Endometrial microvascular endothelial cells (primary cell): ENCODE data around the gene SCGB3A1. TPM values are rescaled to one million over a fixed set of nuclear protein-coding genes. Genes with fewer than 3 reads are reported as not detected.

Source experiments
- in situ Hi-C: cut with HindIII; loops from 2 replicates; pipeline ENCODE4 v1.10.0; 2017; ENCODE audit warnings: low sequenced_read_pairs, low pct_unique_long_range_greater_than_20kb; ENCODE audit errors: inconsistent ontology term
- total RNA-seq: library from RNA; depleted of rRNA; stranded (reverse); fragments of >200 nt; gene quantifications from one replicate; pipeline ENCODE4 v1.2.3, GENCODE V29; 2015; ENCODE audit errors: inconsistent ontology term

SCGB3A1 gene
- total RNA-seq, 1 donor from 2014 or later = not detected

GRCh38 chr5:180626661-180627385, 35.5 kb upstream of the SCGB3A1 start:
- in situ Hi-C loops = no loop called here

- in situ Hi-C loops = no loop called here
These were observed 34.7 kb upstream of the SCGB3A1 start for GRCh38 chr5:180625791-180626660.

GRCh38 chr5:180625125-180625790, 34.0 kb upstream of the SCGB3A1 start:
- in situ Hi-C loops = no loop called here

GRCh38 chr5:180624587-180624986, 33.3 kb upstream of the SCGB3A1 start:
- in situ Hi-C loops = no loop called here

DNA sequence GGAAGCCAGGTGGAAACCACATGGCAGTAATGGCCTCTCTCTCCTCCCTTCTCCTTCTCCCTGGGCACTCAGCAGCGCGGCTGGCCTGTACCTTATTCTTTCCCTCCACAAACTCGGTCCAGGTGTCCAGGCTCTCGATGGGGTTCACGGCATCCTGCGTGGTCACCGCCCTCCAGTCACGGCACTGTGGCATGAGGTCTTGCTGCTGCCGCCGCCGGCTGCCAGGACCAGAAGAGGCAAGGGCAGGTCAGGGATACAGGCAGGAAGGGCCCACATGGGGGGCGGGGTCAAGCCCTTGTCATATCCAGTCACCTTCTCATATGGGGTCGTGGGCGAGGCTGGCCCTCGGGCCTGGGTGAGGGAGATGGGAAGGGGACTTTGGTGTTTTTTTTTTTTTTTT, 32.5 kb upstream of the SCGB3A1 start:
- in situ Hi-C loops = no loop called here

- in situ Hi-C loops = no loop called here
These were observed 32.1 kb upstream of the SCGB3A1 start for GRCh38 chr5:180623411-180623834.

GRCh38 chr5:180622910-180623309, 31.6 kb upstream of the SCGB3A1 start:
- in situ Hi-C loops = no loop called here

DNA sequence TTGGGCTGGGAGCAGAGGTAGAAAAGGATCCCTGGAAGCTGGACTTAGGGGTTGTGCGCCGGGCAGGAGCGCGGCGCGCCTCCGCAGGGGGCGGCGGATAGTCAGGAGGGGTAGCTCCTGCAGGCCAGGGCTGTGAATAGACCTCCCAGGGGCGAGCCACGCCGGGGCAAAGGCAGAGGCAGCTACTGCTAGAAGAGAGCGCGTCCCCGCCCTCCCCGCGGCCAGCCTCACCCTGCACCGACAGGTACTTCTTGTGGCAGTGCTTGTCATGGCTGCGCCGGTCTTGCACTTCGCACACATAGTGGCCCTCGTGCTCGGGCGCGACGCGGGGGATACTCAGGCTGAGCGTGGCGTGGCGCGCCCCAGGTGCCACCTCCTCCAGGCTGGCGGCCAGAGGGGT, 30.0 kb upstream of the SCGB3A1 start:
- in situ Hi-C loops = no loop called here

GRCh38 chr5:180620014-180620413, 28.7 kb upstream of the SCGB3A1 start:
- in situ Hi-C loops = no loop called here

GRCh38 chr5:180619563-180619915, 28.2 kb upstream of the SCGB3A1 start:
- in situ Hi-C loops = no loop called here

DNA sequence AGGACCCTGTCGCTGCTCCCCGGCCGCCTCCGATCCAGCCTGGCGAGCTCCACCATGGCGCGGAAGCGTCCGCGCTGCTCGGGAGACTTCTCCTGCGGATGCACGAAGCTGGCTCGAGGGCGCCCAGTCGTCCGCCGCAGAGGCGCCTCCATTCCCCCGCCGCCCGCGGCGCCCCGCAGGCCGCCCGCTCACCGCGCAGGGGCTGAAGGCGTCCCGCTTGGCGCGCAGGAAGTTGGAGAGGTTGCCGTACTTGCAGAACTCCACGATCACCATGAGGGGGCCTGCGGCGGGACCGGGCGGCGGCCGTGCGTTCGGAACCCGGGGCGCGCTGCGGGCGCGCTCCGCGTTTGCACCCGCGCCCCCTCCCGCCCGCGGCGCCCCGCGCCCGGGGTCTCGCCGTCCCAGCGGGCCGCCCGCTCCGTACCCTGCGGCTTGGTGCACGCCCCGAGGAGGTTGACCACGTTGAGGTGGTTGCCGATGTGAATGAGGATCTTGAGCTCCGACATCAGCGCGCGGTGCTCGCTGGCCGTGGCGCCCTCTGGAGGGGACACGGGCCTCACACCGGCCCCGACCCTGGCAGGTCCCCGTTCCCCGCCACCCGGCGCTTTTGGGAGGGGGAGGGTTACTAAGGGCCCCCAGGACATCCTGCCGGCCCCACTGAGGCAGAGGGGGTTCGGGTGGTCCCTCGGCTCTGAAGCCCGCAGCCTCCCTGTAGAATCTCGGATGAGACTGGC, 27.7 kb upstream of the SCGB3A1 start:
- in situ Hi-C loops = no loop called here

DNA sequence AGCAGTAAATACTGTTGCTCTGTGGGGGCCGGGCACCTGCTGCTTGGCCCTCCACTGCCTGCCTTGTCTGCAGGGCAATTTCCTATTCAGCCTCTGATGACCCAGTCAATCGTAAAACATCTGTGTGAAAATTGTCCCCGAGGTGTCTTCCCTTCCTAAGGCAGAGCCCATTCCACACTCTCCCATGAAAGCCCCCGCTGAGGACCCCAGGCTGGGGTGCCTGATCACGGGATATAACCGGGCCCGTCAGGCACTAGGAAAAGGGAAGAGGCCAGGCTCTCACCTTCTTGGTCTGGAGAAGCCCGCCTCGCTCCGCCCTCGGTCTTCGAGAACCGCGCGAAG, 27.2 kb upstream of the SCGB3A1 start:
- in situ Hi-C loops = no loop called here

- in situ Hi-C loops = no loop called here
These were observed 22.5 kb upstream of the SCGB3A1 start for GRCh38 chr5:180613814-180614188.

DNA sequence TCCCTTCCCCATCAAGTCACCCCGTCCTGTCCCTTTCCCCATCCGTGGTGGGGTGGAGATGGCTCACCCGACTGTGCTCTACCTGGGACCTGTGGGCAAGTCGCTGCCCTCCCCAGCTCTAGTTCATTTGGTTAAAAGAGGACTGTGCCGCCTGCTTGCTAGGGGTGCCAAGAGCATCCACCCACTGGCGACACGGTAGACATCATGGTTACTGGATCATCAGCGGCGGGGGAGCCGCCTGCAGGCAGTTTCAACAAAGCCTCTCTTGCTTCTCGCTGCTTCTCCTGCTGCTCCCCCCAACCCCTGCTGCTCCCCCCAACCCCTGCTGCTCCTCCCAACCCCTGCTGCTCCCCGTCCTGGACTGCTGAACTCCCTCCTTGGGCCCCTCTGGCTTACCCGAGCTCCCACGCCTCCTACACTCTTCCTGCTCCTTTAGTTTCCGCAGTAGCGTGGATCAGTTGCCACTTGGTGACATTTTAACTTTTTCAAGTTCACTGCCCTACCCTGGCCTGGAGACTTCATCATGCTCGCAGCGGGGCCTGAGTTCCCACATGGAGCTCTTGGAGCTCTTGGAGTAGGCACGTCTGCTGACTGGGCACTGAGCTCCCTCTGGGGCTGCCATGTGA, 22.0 kb upstream of the SCGB3A1 start:
- in situ Hi-C loops = no loop called here

DNA sequence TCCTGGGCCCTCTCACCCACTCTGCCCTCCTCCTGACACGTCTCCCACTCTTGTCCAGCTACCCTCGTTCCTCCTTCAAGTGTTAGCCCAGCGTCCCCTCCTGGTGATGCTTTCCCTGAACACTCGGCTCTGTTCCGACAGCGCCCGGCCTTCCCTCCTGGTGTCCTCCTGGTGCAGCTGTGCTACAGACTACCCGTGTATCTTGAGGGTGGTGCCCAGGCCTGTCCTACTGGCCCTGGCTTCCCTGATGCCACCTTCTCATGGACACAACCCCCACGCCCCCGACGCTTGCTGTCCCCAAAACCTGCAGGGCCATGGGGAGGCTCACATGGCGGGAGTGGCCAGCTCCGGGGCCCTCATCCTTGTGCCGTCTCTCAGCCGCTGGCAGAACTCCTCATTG, 21.4 kb upstream of the SCGB3A1 start:
- in situ Hi-C loops = no loop called here

GRCh38 chr5:180611140-180611850, 20.0 kb upstream of the SCGB3A1 start:
- in situ Hi-C loops = no loop called here

GRCh38 chr5:180609817-180610550, 18.7 kb upstream of the SCGB3A1 start:
- in situ Hi-C loops = no loop called here

- in situ Hi-C loops = no loop called here
These were observed 18.1 kb upstream of the SCGB3A1 start for GRCh38 chr5:180609386-180609785.
